ENCODE results near the gene RAB11FIP4. TPM values are rescaled to one million over a fixed set of nuclear protein-coding genes. Genes with fewer than 3 reads are reported as not detected.
A peak's percentile ranks its signal among the peaks of the same experiment; 100 is the strongest.

RAB11FIP4 gene
- total RNA-seq, 1 experiment from 2014 or later: 54.9 TPM

DNA sequence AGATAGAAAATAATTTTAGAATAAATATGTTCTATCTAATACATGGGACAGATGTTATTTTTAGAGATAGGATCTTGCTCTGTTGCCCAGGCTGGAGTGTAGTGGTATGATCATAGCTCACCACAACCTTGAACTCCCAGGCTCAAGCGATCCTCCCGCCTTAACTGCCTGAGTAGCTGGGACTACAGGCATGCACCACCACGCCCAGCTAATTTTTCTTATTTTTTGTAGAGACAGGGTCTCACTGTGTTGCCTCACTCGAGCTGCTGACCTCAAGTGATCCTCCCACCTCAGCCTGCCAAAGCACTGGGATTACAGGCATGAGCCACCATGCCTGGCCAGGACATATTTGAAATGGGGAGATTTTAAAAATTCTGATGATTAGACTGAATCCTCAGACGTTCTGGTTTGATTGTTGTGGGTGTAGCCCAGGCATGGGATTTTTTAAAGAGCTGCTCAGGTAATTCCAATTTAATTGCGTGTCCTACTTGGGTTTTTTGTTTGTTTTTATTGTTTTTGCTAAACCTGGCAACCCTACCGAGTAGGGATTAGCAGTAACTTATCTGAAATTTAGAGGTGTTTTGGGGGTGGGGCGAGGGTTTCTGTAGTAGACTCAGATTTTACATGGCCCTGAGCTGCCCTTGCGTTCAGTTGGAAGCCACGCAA lies 142.9 kb downstream of the RAB11FIP4 start:
- Mint-ChIP-seq H3K4me3 (no peak overlapping the region), H3K36me3 (peaks cover 10% of the 10 kb centered on the region), H3K27me3 (ENCODE audit: low read depth) (no peaks in the 10 kb centered on the region), H3K9me3 (no peaks in the 10 kb centered on the region), H3K4me1 (peaks cover 3% of the 10 kb centered on the region; the same call in 1 of the 2 replicates), H3K27ac (no peak overlapping the region)
- CTCF ChIA-PET: interaction anchor here (0.6 to 4.2 kb wide), 22 partner anchors 7 to 313 kb away, joined by 3 to 59 read pairs (median 4); no protein-coding TSS in a partner anchor
- ATAC-seq (no peak), DNase-seq (ENCODE audit: low spot score) (no peak)
- POLR2A ChIA-PET: interaction anchor here (0.7 kb wide), 1 partner anchor 308 kb away, joined by 3 read pairs; no protein-coding TSS in a partner anchor
- TF ChIP-seq ZNF416 (CRISPR knock-in tag; IDR thresholded peaks at IDR 0.05): no peak
- TF ChIP-seq, protein P1, sequence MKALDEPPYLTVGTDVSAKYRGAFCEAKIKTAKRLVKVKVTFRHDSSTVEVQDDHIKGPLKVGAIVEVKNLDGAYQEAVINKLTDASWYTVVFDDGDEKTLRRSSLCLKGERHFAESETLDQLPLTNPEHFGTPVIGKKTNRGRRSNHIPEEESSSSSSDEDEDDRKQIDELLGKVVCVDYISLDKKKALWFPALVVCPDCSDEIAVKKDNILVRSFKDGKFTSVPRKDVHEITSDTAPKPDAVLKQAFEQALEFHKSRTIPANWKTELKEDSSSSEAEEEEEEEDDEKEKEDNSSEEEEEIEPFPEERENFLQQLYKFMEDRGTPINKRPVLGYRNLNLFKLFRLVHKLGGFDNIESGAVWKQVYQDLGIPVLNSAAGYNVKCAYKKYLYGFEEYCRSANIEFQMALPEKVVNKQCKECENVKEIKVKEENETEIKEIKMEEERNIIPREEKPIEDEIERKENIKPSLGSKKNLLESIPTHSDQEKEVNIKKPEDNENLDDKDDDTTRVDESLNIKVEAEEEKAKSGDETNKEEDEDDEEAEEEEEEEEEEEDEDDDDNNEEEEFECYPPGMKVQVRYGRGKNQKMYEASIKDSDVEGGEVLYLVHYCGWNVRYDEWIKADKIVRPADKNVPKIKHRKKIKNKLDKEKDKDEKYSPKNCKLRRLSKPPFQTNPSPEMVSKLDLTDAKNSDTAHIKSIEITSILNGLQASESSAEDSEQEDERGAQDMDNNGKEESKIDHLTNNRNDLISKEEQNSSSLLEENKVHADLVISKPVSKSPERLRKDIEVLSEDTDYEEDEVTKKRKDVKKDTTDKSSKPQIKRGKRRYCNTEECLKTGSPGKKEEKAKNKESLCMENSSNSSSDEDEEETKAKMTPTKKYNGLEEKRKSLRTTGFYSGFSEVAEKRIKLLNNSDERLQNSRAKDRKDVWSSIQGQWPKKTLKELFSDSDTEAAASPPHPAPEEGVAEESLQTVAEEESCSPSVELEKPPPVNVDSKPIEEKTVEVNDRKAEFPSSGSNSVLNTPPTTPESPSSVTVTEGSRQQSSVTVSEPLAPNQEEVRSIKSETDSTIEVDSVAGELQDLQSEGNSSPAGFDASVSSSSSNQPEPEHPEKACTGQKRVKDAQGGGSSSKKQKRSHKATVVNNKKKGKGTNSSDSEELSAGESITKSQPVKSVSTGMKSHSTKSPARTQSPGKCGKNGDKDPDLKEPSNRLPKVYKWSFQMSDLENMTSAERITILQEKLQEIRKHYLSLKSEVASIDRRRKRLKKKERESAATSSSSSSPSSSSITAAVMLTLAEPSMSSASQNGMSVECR (CRISPR knock-in tag; IDR thresholded peaks at IDR 0.05; ENCODE audit: borderline replicate concordance): no peak

DNA sequence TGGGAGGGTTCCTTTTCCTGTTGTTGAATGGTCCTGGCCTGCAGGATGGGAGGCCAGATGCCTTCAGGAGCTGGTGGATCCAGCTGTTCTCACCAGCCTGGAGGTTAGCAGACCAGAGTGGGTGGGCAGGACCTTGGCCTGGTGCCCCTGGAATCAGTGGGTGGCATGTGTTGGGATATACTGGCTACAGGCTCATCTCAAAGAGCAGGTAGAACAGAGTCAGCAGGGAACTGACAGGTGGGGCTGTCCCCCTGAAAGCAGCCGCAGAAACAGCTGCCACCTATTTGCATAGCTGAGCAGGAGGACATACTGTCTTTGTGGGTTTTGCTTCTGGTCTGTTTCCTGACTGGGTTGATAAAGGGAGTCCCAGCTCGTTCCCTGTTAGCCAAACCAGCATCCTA lies 144.1 kb downstream of the RAB11FIP4 start:
- TF ChIP-seq, protein P2, sequence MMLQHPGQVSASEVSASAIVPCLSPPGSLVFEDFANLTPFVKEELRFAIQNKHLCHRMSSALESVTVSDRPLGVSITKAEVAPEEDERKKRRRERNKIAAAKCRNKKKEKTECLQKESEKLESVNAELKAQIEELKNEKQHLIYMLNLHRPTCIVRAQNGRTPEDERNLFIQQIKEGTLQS (CRISPR knock-in tag; conservative IDR thresholded peaks at IDR 0.05): no peak
- Mint-ChIP-seq H3K27me3 (ENCODE audit: low read depth) (no peaks in the 10 kb centered on the region), H3K4me1 (peaks cover 3% of the 10 kb centered on the region; the same call in 1 of the 2 replicates), H3K9me3 (no peaks in the 10 kb centered on the region), H3K27ac (peak overlapping the region; percentile 49; the same call in 1 of the 2 replicates), H3K4me3 (no peak overlapping the region), H3K36me3 (peaks cover 10% of the 10 kb centered on the region)
- POLR2A ChIA-PET: interaction anchor here (0.6 kb wide), 1 partner anchor 13 kb away, joined by 3 read pairs; no protein-coding TSS in a partner anchor
- DNase-seq (ENCODE audit: low spot score) (no peak), ATAC-seq (no peak)
- CTCF ChIA-PET: interaction anchor here (0.6 to 4.2 kb wide), 14 partner anchors 11 to 366 kb away, joined by 3 to 59 read pairs (median 4); partner anchors contain the start of gene UTP6

DNA sequence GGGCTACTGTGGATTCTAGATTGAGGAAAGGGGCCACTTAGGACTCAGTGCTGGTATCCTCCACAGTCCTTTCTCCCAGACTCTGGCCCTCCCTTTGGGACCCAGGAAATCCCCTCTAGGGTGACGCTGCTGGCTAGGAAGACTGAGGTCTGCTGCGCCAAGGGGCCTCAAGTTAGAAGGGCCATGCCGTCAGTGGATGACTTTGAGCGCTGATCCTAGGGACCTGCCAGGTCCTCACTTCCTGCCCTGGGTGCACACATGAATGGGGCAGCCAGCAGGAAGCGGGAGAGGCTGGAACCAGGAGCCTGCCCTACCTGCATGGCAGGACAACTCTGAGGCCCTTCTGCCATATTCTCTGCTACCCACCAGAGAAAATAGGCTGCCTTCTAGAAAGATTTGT lies 145.0 kb downstream of the RAB11FIP4 start:
- Mint-ChIP-seq H3K4me1 (peaks cover 3% of the 10 kb centered on the region; the same call in 1 of the 2 replicates), H3K27ac (no peak overlapping the region), H3K36me3 (peaks cover 9% of the 10 kb centered on the region), H3K27me3 (ENCODE audit: low read depth) (no peaks in the 10 kb centered on the region), H3K9me3 (no peaks in the 10 kb centered on the region), H3K4me3 (no peak overlapping the region)
- no peak for DNase-seq (ENCODE audit: low spot score)
- ATAC-seq: no peak
- CTCF ChIA-PET: interaction anchor here (1.0 to 1.9 kb wide), 3 partner anchors 99 to 306 kb away, joined by 3 to 5 read pairs (median 4); no protein-coding TSS in a partner anchor
- POLR2A ChIA-PET: no interaction called here
- TF ChIP-seq GRHL2 (CRISPR knock-in tag; IDR thresholded peaks at IDR 0.05; ENCODE audit: insufficient replicate concordance, severe bottlenecking): no peak
- TF ChIP-seq, protein P3, sequence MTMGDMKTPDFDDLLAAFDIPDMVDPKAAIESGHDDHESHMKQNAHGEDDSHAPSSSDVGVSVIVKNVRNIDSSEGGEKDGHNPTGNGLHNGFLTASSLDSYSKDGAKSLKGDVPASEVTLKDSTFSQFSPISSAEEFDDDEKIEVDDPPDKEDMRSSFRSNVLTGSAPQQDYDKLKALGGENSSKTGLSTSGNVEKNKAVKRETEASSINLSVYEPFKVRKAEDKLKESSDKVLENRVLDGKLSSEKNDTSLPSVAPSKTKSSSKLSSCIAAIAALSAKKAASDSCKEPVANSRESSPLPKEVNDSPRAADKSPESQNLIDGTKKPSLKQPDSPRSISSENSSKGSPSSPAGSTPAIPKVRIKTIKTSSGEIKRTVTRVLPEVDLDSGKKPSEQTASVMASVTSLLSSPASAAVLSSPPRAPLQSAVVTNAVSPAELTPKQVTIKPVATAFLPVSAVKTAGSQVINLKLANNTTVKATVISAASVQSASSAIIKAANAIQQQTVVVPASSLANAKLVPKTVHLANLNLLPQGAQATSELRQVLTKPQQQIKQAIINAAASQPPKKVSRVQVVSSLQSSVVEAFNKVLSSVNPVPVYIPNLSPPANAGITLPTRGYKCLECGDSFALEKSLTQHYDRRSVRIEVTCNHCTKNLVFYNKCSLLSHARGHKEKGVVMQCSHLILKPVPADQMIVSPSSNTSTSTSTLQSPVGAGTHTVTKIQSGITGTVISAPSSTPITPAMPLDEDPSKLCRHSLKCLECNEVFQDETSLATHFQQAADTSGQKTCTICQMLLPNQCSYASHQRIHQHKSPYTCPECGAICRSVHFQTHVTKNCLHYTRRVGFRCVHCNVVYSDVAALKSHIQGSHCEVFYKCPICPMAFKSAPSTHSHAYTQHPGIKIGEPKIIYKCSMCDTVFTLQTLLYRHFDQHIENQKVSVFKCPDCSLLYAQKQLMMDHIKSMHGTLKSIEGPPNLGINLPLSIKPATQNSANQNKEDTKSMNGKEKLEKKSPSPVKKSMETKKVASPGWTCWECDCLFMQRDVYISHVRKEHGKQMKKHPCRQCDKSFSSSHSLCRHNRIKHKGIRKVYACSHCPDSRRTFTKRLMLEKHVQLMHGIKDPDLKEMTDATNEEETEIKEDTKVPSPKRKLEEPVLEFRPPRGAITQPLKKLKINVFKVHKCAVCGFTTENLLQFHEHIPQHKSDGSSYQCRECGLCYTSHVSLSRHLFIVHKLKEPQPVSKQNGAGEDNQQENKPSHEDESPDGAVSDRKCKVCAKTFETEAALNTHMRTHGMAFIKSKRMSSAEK (CRISPR knock-in tag; IDR thresholded peaks at IDR 0.05; ENCODE audit: borderline replicate concordance): no peak
- TF ChIP-seq, protein P4, sequence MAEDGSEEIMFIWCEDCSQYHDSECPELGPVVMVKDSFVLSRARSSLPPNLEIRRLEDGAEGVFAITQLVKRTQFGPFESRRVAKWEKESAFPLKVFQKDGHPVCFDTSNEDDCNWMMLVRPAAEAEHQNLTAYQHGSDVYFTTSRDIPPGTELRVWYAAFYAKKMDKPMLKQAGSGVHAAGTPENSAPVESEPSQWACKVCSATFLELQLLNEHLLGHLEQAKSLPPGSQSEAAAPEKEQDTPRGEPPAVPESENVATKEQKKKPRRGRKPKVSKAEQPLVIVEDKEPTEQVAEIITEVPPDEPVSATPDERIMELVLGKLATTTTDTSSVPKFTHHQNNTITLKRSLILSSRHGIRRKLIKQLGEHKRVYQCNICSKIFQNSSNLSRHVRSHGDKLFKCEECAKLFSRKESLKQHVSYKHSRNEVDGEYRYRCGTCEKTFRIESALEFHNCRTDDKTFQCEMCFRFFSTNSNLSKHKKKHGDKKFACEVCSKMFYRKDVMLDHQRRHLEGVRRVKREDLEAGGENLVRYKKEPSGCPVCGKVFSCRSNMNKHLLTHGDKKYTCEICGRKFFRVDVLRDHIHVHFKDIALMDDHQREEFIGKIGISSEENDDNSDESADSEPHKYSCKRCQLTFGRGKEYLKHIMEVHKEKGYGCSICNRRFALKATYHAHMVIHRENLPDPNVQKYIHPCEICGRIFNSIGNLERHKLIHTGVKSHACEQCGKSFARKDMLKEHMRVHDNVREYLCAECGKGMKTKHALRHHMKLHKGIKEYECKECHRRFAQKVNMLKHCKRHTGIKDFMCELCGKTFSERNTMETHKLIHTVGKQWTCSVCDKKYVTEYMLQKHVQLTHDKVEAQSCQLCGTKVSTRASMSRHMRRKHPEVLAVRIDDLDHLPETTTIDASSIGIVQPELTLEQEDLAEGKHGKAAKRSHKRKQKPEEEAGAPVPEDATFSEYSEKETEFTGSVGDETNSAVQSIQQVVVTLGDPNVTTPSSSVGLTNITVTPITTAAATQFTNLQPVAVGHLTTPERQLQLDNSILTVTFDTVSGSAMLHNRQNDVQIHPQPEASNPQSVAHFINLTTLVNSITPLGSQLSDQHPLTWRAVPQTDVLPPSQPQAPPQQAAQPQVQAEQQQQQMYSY (CRISPR knock-in tag; IDR thresholded peaks at IDR 0.05): no peak
- no peak for TF ChIP-seq NR3C1 (CRISPR knock-in tag; conservative IDR thresholded peaks at IDR 0.05; ENCODE audit: low read depth)
- TF ChIP-seq CREM (CRISPR knock-in tag; IDR thresholded peaks at IDR 0.05): no peak
- TF ChIP-seq NFE2L1 (CRISPR knock-in tag; IDR thresholded peaks at IDR 0.05): no peak
- TF ChIP-seq NR2C2 (CRISPR knock-in tag; IDR thresholded peaks at IDR 0.05): no peak
- TF ChIP-seq ZNF232 (CRISPR knock-in tag; IDR thresholded peaks at IDR 0.05): no peak
- TF ChIP-seq FOXK1 (CRISPR knock-in tag; IDR thresholded peaks at IDR 0.05): no peak
- TF ChIP-seq, protein P5, sequence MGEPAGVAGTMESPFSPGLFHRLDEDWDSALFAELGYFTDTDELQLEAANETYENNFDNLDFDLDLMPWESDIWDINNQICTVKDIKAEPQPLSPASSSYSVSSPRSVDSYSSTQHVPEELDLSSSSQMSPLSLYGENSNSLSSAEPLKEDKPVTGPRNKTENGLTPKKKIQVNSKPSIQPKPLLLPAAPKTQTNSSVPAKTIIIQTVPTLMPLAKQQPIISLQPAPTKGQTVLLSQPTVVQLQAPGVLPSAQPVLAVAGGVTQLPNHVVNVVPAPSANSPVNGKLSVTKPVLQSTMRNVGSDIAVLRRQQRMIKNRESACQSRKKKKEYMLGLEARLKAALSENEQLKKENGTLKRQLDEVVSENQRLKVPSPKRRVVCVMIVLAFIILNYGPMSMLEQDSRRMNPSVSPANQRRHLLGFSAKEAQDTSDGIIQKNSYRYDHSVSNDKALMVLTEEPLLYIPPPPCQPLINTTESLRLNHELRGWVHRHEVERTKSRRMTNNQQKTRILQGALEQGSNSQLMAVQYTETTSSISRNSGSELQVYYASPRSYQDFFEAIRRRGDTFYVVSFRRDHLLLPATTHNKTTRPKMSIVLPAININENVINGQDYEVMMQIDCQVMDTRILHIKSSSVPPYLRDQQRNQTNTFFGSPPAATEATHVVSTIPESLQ (CRISPR knock-in tag; IDR thresholded peaks at IDR 0.05): no peak

Data from WTC11 (cell line).